ENCODE data around the gene CCL27. TPM values are rescaled to one million over a fixed set of nuclear protein-coding genes. Genes with fewer than 3 reads are reported as not detected.

CCL27 gene
- total RNA-seq, 4 donors from 2014 or later = not detected

DNA sequence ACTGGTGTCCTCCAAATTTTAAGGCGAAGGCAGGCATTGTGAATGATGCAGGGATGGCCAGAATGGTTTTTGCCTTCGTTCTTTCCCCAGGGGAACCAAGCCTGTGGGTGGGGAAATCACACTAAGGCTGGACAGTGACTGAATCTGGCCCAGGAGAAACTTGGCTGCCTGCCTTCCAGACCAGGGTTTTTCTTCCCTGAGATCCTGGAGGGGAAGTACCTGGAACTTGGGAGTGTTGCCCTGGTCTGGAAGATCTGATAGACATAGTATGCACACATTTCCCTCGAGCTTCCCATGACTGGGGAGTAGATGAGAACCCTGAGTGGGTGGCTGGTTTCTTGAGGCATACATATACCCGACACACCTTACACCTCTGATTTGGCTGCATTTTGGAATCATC lies 11.1 kb downstream of the CCL27 start:
- H3K4me3 ChIP-seq = peak overlapping the region; percentile 51 to 62 (median 58)
- DNase-seq (ENCODE audit: extremely low spot score) = no peak
- peaks cover 10 to 20% (median 16%) of the 10 kb centered on the region in 4 donors for H3K36me3 ChIP-seq
- H3K27me3 ChIP-seq = no peaks in the 10 kb centered on the region
- no peaks in the 10 kb centered on the region for H3K9me3 ChIP-seq
- 21% methylated on average over 3 of the region's 4 CpGs for WGBS
- TF ChIP-seq EP300 (IDR thresholded peaks at IDR 0.05) (no peak), POLR2A (IDR thresholded peaks at IDR 0.05; ENCODE audit: low read depth) (no peak), POLR2AphosphoS5 (IDR thresholded peaks at IDR 0.05) (no peak)
- TF ChIP-seq, protein P1, sequence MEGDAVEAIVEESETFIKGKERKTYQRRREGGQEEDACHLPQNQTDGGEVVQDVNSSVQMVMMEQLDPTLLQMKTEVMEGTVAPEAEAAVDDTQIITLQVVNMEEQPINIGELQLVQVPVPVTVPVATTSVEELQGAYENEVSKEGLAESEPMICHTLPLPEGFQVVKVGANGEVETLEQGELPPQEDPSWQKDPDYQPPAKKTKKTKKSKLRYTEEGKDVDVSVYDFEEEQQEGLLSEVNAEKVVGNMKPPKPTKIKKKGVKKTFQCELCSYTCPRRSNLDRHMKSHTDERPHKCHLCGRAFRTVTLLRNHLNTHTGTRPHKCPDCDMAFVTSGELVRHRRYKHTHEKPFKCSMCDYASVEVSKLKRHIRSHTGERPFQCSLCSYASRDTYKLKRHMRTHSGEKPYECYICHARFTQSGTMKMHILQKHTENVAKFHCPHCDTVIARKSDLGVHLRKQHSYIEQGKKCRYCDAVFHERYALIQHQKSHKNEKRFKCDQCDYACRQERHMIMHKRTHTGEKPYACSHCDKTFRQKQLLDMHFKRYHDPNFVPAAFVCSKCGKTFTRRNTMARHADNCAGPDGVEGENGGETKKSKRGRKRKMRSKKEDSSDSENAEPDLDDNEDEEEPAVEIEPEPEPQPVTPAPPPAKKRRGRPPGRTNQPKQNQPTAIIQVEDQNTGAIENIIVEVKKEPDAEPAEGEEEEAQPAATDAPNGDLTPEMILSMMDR (IDR thresholded peaks at IDR 0.05) = no peak
- H3K27ac ChIP-seq (replicated peaks in 1 of 4) = peak overlapping the region; percentile 80 to 83 (median 82)
- intact Hi-C loops (cut with DNase I) = loop anchor here (10.0 kb wide), 1 partner anchor 57 kb away; no protein-coding TSS in a partner anchor
- H3K4me1 ChIP-seq = peaks cover 60 to 80% (median 74%) of the 10 kb centered on the region in 4 donors

DNA sequence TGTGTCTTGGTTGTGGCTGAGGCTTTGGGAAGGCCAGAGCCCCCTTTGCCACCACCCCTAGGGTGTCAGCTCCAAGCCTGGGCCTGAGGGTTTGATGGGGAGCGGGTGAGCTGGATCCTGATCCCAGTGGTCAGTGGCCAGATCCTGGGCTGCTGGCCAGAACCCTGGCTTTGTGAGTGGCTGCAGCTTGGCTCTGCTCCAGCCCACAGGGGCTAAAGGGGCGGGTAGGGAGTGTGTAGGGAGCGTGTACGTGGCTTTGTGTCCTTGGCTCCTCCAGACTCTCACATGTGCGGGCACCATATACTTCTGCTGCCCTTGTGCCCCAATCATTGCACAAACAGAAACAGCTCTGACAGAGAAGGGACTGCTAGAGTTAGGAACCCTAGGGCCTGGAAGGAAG lies 11.6 kb downstream of the CCL27 start:
- Histone ChIP-seq H3K4me3 (no peak overlapping the region), H3K27ac (replicated peaks in 1 of 4) (peak overlapping the region; percentile 80 to 83 (median 82)), H3K9me3 (no peaks in the 10 kb centered on the region), H3K27me3 (no peaks in the 10 kb centered on the region), H3K36me3 (peaks cover 10 to 20% (median 16%) of the 10 kb centered on the region in 4 donors), H3K4me1 (peaks cover 66 to 82% (median 79%) of the 10 kb centered on the region in 4 donors)
- intact Hi-C loops (cut with DNase I) = loop anchor here (10.0 kb wide), 1 partner anchor 56 kb away; no protein-coding TSS in a partner anchor
- TF ChIP-seq, protein P1 (IDR thresholded peaks at IDR 0.05) = no peak
- TF ChIP-seq POLR2AphosphoS5 (IDR thresholded peaks at IDR 0.05) (no peak), POLR2A (IDR thresholded peaks at IDR 0.05; ENCODE audit: low read depth) (no peak), EP300 (IDR thresholded peaks at IDR 0.05) (no peak)
- no peak for DNase-seq (ENCODE audit: extremely low spot score)
- 47% methylated on average over 5 of the region's 5 CpGs for WGBS

DNA sequence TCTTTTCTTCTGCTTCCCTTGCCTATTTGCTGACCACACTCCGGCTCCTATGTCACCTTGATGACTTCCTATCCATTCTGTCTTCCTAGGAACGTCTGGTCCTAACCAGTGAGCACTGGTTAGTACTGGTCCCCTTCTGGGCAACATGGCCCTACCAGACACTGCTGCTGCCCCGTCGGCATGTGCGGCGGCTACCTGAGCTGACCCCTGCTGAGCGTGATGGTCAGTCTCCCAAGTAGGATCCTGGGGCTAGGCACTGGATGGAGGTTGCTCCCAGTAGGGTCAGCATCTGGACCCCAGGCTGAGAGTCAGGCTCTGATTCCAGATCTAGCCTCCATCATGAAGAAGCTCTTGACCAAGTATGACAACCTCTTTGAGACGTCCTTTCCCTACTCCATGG lies 13.8 kb downstream of the CCL27 start:
- WGBS = 90% methylated on average over 2 of the region's 8 CpGs
- Histone ChIP-seq H3K4me3 (no peak overlapping the region), H3K9me3 (no peaks in the 10 kb centered on the region), H3K36me3 (peaks cover 10 to 20% (median 16%) of the 10 kb centered on the region in 4 donors), H3K27ac (replicated peaks in 1 of 4) (peak overlapping the region in 2 of 4 donors; percentile 18 to 87), H3K27me3 (no peaks in the 10 kb centered on the region), H3K4me1 (peaks cover 47 to 63% (median 58%) of the 10 kb centered on the region in 4 donors)
- TF ChIP-seq EP300 (IDR thresholded peaks at IDR 0.05) (no peak), POLR2AphosphoS5 (IDR thresholded peaks at IDR 0.05) (no peak), POLR2A (IDR thresholded peaks at IDR 0.05; ENCODE audit: low read depth) (no peak)
- TF ChIP-seq, protein P1 (IDR thresholded peaks at IDR 0.05) = no peak
- no peak for DNase-seq (ENCODE audit: extremely low spot score)
- intact Hi-C loops (cut with DNase I) = no loop called here

DNA sequence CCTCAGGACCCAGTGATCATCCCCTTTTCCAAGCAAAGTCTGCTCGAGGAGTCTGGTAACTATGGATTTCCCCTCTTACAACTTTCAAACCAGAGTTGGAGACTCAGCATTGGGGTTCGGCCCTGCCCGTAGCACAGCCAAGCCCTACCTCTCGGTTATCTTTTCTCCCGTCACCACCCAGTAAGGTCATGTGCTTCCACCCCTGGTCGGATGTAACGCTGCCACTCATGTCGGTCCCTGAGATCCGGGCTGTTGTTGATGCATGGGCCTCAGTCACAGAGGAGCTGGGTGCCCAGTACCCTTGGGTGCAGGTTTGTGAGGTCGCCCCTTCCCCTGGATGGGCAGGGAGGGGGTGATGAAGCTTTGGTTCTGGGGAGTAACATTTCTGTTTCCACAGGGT lies 14.8 kb downstream of the CCL27 start:
- Histone ChIP-seq H3K4me3 (peak overlapping the region; percentile 64 to 94 (median 74)), H3K27me3 (no peaks in the 10 kb centered on the region), H3K9me3 (no peaks in the 10 kb centered on the region), H3K36me3 (peaks cover 10 to 20% (median 16%) of the 10 kb centered on the region in 4 donors), H3K27ac (replicated peaks in 1 of 4) (peak overlapping the region; percentile 86 to 90 (median 88)), H3K4me1 (peaks cover 37 to 53% (median 48%) of the 10 kb centered on the region in 4 donors)
- 74% methylated on average over 10 of the region's 10 CpGs for WGBS
- TF ChIP-seq EP300 (IDR thresholded peaks at IDR 0.05) (no peak), POLR2A (IDR thresholded peaks at IDR 0.05; ENCODE audit: low read depth) (no peak), POLR2AphosphoS5 (IDR thresholded peaks at IDR 0.05) (no peak)
- TF ChIP-seq, protein P1 (IDR thresholded peaks at IDR 0.05) = no peak
- intact Hi-C loops (cut with DNase I) = no loop called here
- no peak for DNase-seq (ENCODE audit: extremely low spot score)

DNA sequence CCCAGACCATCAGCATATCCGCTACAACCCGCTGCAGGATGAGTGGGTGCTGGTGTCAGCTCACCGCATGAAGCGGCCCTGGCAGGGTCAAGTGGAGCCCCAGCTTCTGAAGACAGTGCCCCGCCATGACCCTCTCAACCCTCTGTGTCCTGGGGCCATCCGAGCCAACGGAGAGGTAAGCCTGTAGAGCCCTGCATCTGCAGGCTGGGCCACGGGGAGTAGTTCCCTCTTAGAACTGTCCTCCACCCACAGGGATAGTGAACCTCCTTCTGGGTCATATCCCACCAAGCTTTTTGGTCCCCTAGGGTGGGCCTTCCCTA lies 15.4 kb downstream of the CCL27 start:
- intact Hi-C loops (cut with DNase I) = no loop called here
- 6% methylated on average over 8 of the region's 8 CpGs for WGBS

More for the DNA sequence above, 15.4 kb downstream of the CCL27 start:
- Histone ChIP-seq H3K4me3 (peak overlapping the region; percentile 64 to 94 (median 74)), H3K27ac (replicated peaks in 1 of 4) (peak overlapping the region; percentile 86 to 90 (median 88)), H3K36me3 (peaks cover 10 to 20% (median 16%) of the 10 kb centered on the region in 4 donors), H3K9me3 (no peaks in the 10 kb centered on the region), H3K4me1 (peaks cover 31 to 47% (median 42%) of the 10 kb centered on the region in 4 donors), H3K27me3 (no peaks in the 10 kb centered on the region)
- TF ChIP-seq, protein P1 (IDR thresholded peaks at IDR 0.05) = no peak
- TF ChIP-seq EP300 (IDR thresholded peaks at IDR 0.05) = no peak
- no peak for DNase-seq (ENCODE audit: extremely low spot score)
